ENCODE measurements around the gene RNF150.

The RNF150 gene

DNA sequence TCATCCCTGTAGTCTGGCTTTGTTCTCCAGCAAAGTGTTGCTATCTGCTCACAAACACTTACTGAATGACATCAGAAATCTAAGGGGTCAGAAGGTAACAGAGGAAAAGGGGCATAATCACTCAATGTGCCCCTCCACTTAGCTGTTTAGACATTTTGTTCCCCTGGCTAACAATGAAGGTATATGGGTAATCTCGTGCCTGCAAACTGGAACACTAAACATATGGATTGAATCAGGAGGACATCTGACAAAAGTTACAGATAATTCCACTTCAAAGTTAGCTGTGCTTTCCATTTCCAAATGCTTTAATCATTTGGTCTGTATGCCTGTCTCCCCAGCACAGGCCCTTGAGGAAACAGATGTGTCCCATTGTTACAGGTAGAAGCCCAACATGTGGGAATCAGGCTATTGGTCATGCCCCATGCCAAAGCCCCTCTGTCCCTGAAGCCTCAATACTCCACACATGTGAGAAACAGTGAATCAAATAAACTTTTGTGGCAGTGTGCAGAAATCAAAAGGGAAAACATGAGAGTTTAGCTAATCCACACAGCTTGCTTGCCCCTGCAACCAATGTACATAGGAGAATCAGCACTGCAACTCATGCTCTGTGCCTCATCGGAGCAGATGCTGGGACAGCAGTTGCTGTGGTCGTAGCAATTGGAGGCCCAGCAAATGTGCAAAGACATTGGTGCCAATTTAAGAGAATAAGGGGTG is 111.7 kb downstream of the RNF150 start:
- no peak for DNase-seq

- DNase-seq = no peak
These were observed 112.4 kb downstream of the RNF150 start for GRCh38 chr4:141020801-141021261.

GRCh38 chr4:141019768-141020167 is 113.5 kb downstream of the RNF150 start:
- no peak for DNase-seq

DNA sequence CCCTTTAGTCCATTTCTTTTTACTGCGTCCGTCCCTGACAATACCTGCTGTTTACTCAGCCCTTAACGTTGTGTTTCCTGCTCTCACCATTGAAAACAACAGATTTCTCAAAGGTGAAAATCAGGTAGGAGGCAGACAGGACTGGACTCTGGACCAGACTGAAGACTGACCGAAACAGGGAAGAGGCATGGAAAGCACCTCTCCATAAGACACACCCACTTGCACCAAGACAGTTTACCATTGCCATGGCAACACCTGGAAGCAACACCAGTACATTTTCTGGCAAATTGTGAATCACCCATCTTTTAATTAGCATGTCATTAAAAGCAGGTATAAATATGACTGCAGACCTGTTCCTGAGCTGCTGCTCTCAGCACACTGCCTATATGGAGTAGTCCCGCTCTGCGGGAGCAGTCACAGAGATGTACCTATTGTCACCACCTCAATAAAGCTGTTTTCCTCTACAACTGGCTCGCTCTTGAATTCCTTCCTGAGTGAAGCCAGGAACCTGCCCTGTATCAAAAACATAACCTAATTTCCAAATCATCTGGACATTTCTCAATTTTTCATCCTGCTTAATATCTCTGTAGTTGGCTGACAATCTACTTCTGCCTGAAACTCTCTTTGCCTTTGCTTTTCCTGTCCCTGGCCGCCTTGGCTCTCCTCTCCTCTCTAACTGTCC is 117.0 kb downstream of the RNF150 start:
- DNase-seq = no peak

GRCh38 chr4:141013899-141014298 is 119.4 kb downstream of the RNF150 start:
- DNase-seq = no peak

DNA sequence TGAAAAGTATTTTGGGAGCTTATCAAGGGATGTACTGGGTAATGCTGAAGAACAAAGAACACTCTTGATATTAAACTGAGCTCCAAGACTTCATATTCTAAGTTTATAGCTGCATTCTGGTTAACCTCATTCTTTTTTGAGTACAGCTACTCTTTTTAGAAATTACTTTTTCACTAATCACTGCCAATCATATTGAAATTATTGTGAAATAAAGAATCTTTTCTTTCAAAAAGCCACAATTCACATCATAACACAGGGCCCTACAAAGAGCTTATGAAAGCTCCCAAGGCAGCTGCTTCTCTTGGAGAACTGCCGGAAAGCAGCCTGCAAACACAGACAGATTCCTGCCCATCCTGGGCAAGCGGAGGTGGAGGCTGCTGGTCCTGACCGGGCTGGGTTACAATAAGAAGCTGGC is 121.4 kb downstream of the RNF150 start:
- DNase-seq = no peak

DNA sequence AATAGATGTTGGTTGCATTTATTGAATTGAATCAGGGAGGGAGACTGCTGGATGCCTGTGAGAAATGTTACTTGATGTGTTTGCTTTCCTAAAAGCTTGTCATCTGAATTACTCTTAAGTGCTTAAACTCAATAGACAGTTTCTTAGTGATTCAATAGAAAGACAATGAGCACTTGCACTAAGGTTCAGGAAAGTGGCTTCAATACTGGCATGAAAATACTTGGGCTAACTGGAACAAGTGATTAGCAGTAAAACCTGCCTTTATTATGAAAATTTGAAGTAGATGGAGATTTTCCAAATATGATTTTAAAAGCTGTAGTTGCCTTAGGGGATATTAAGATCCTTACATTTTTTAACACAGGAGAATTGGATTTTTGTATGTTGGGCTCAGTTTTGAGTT is 123.3 kb downstream of the RNF150 start:
- DNase-seq = no peak

GRCh38 chr4:141009129-141009528 is 124.1 kb downstream of the RNF150 start:
- no peak for DNase-seq

DNA sequence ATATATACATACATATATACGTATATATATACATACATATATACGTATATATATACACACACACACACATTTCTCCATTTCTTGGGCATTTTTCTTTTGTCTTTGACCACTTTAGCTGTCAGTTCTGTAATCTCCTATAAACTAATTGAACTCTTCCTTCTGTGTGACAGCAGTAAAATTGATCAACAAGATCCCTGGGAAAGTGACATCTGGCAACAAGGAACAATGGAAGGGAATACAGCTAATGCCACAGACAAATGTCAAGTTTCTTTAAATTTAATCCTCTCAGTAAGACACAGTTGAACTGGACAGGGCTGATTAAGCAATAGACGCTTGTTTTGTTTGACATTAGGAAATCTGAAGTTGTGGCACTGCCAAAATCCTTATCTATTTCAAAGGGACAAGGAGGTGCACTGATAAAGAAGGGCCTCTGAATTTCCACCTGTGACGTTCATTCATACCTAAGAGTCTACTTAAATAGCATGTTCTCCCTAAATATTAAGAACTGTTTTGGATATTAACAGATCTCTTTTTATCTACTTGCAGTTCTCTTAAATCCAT is 126.9 kb downstream of the RNF150 start:
- DNase-seq = no peak

GRCh38 chr4:141004823-141005222 is 128.4 kb downstream of the RNF150 start:
- no peak for DNase-seq

GRCh38 chr4:141003193-141003592 is 130.1 kb downstream of the RNF150 start:
- no peak for DNase-seq

DNA sequence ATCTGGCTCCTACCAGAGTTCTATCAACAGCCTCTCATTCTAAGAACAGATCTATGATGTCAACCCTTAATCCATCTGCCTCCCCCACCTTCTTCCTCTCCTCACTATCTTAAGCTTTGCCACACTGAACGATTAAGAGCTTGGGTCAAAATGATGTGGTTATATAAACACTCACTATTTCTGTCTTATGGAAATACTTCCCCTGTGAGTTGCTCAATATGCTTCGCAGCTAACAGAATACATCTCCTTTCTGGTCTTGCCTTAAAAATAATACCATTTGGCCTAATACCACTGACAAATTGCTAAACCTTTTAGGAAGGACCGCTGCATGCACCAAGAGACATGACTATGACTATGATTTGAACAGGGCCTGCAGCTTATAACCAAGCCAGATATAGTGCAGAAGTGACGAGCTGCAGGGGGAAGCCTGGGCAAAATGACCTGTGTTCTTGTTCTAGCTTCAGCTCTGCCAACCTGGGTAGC is 130.9 kb downstream of the RNF150 start:
- no peak for DNase-seq

GRCh38 chr4:140996766-140997165 is 136.5 kb downstream of the RNF150 start:
- DNase-seq = no peak

- DNase-seq = no peak
These were observed 138.2 kb downstream of the RNF150 start for GRCh38 chr4:140995058-140995457.

- no peak for DNase-seq
These were observed 139.3 kb downstream of the RNF150 start for GRCh38 chr4:140994015-140994414.

GRCh38 chr4:140993370-140993769 is 139.9 kb downstream of the RNF150 start:
- DNase-seq = no peak

DNA sequence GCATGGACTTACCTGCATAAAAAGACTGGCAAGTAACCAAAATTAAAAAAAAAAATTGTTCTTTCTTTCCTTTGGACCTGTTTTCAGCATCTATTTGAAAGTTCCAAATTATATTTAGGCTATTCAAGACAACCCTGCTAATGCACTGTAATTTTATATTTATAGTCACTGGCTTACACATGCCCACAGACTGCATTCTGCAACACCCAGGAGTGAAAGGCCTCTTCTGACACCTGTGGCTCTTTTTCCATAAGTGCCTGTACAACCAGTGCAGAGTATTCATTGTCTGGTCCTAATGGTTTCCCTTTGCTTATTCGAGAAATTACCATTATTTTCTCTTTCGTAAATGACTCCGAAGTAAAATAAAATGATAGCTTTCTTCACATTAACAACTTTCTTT is 143.3 kb downstream of the RNF150 start:
- no peak for DNase-seq

DNA sequence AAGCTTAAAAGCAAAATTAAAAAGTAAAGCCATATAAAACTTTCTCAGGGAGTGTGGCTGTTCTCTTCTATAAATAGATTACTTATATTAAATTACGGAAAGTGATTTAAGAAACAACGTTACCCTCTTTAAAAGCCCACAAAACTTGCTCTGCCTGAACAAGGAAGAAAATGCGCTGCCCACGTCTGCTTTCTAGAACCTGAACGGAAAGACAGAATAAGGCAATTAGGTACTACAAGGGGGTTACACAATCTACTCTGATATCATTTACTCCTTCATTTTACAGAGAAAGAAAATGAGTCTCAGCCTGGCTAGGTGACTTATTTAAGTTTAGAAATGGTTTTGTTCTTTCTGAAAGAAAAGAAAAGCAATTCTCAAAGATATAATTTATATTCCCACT is 147.2 kb downstream of the RNF150 start:
- no peak for DNase-seq

DNA sequence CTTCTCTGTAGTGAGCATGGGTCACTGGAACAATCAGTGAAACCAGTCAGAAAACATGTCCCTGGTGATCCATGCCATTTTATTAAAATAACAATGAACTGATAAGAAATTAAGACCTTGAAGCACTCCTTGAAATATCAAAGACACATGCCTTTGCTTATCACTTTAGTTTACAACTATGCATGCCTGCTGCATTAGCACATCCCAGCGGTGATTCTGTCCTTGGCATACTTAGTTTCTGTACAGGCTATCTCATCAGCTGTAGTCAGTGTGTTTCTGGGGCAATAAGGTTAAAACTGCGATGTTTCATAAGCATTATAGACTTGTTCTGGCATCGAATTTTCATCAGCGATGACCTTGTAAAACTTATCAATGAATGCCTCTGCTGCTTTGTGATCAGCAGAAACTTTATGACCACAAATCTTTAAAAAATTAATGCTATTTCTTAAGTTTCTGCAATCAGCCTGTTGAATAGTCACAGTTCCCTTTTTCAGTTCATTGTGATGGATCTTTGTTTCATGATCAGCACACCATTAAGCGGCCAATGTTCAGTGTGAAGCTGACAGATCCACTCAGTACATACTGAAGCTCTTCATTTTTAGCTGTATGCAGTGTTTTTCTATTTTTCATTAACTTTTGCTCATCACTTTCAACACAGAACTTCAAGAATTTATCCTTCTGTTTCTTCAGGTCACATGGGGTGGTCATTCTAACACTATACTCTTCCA is 150.5 kb downstream of the RNF150 start:
- DNase-seq = no peak

GRCh38 chr4:140980426-140981200 is 152.7 kb downstream of the RNF150 start:
- no peak for DNase-seq

DNA sequence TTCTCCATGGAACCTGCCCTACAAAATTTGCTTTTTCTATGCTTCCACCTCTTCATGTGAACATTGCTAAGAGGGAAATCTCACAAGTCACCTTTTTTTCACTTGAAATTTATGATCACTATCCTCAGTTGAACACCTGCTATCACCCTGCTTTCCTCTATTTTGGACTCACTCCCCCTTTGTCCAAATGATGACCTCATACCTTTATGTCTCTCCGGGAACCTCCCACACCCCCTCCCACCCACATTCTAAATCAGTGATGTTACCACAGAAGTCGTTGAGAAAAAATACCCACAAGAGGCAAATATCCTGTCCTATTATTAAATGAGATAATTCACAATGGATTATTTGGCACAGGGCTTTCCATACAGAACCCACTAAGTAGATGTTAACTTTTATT is 156.5 kb downstream of the RNF150 start:
- no peak for DNase-seq

GRCh38 chr4:140971077-140971792 is 162.0 kb downstream of the RNF150 start:
- DNase-seq = no peak

All from NCI-H510A (cell line).